Neural progenitor cell (in vitro differentiated cells): ENCODE measurements around the gene ATR. TPM values are rescaled to one million over a fixed set of nuclear protein-coding genes. Genes with fewer than 3 reads are reported as not detected.
A peak's percentile ranks its signal among the peaks of the same experiment; 100 is the strongest.

Experiments used
- DNase-seq: peaks from one replicate; pipeline ENCODE4 v3.0.0-alpha.2; 2016; ENCODE audit warnings: low spot score
- H2AFZ ChIP-seq: fragments of 200-600 bp; sonication (generic); replicated peaks from 2 replicates; pipeline ENCODE4 v1.6.1; 2016; ENCODE audit warnings: antibody characterized with exemption
- H3F3A ChIP-seq: fragments of 200-600 bp; sonication (generic); 2 replicates; pipeline ENCODE4 v1.6.1; 2016; ENCODE audit warnings: antibody characterized with exemption, low read depth
- H3K27ac ChIP-seq: fragments of 200-600 bp; sonication (generic); 2 replicates; pipeline ENCODE4 v1.5.1; 2016; ENCODE audit warnings: mild to moderate bottlenecking
- H3K27me3 ChIP-seq: fragments of 200-600 bp; sonication (generic); 2 replicates; pipeline ENCODE4 v1.6.1; 2016; ENCODE audit warnings: mild to moderate bottlenecking, moderate library complexity
- H3K36me3 ChIP-seq: fragments of 200-600 bp; sonication (generic); 2 replicates; pipeline ENCODE4 v1.5.1; 2016
- H3K4me1 ChIP-seq: fragments of 200-600 bp; sonication (generic); 2 replicates; pipeline ENCODE4 v1.6.1; 2016; ENCODE audit warnings: mixed run types
- H3K4me2 ChIP-seq: fragments of 200-600 bp; sonication (generic); 2 replicates; pipeline ENCODE4 v1.6.1; 2016
- H3K4me3 ChIP-seq: fragments of 200-600 bp; sonication (generic); 2 replicates; pipeline ENCODE4 v1.5.1; 2016
- H3K79me2 ChIP-seq: fragments of 200-600 bp; sonication (generic); 2 replicates; pipeline ENCODE4 v1.6.1; 2016; ENCODE audit warnings: low read depth
- H3K9ac ChIP-seq: fragments of 200-600 bp; sonication (generic); 2 replicates; pipeline ENCODE4 v1.6.1; 2016
- H3K9me3 ChIP-seq: fragments of 200-600 bp; sonication (generic); 2 replicates; pipeline ENCODE4 v1.5.1; 2016; ENCODE audit warnings: low read depth
- H4K20me1 ChIP-seq: fragments of 200-600 bp; sonication (generic); 2 replicates; pipeline ENCODE4 v1.6.1; 2016; ENCODE audit warnings: low read depth
- H3K27ac Mint-ChIP-seq: 3 replicates; pipeline ENCODE4 v1.8.0; 2021; ENCODE audit warnings: mixed read lengths
- H3K27me3 Mint-ChIP-seq: 2 replicates; pipeline ENCODE4 v1.8.0; 2022; ENCODE audit warnings: low read depth, mild to moderate bottlenecking, inconsistent platforms, moderate library complexity, mixed read lengths; ENCODE audit not compliant: insufficient read depth
- H3K36me3 Mint-ChIP-seq: 3 replicates; pipeline ENCODE4 v1.8.0; 2021; ENCODE audit warnings: mixed read lengths
- H3K4me1 Mint-ChIP-seq: 3 replicates; pipeline ENCODE4 v1.8.0; 2021; ENCODE audit warnings: mixed read lengths
- H3K4me3 Mint-ChIP-seq: 3 replicates; pipeline ENCODE4 v1.8.0; 2021; ENCODE audit warnings: mild to moderate bottlenecking, moderate library complexity, mixed read lengths
- H3K9me3 Mint-ChIP-seq: 3 replicates; pipeline ENCODE4 v1.8.0; 2020; ENCODE audit warnings: mixed read lengths
- EZH2 ChIP-seq: fragments of 200-600 bp; sonication (generic); IDR thresholded peaks from 2 replicates; pipeline ENCODE4 v1.6.1; 2017; ENCODE audit warnings: antibody characterized with exemption, mild to moderate bottlenecking, moderate library complexity
- EZH2phosphoT487 ChIP-seq: fragments of 200-600 bp; sonication (generic); IDR thresholded peaks from 2 replicates; pipeline ENCODE4 v1.6.1; 2017; ENCODE audit warnings: antibody characterized with exemption
- total RNA-seq: library from RNA; depleted of rRNA; stranded (reverse); fragments of >200 nt; gene quantifications from 2 replicates; pipeline ENCODE4 v1.2.3, GENCODE V29; 2015; ENCODE audit warnings: low replicate concordance
- TF ChIP-seq, protein P1 (sequence below): fragments of 200-600 bp; sonication (generic); IDR thresholded peaks from 2 replicates; pipeline ENCODE4 v1.5.1; 2017; ENCODE audit warnings: antibody characterized with exemption, mild to moderate bottlenecking

Gene ATR
- total RNA-seq, 1 donor from 2014 or later: 48.4 TPM

- Histone ChIP-seq H3K79me2 (no peaks in the 10 kb centered on the region), H3K27ac (no peak overlapping the region), H3K27me3 (no peaks in the 10 kb centered on the region), H3K4me2 (peak overlapping the region; percentile 17), H3K9ac (no peak overlapping the region), H3K9me3 (no peaks in the 10 kb centered on the region), H3K4me1 (peaks cover 13% of the 10 kb centered on the region), H4K20me1 (no peaks in the 10 kb centered on the region), H2AFZ (no peak overlapping the region), H3K4me3 (no peak overlapping the region), H3K36me3 (no peaks in the 10 kb centered on the region), H3F3A (no peaks in the 10 kb centered on the region)
- Mint-ChIP-seq H3K4me3 (no peak overlapping the region), H3K9me3 (no peaks in the 10 kb centered on the region), H3K36me3 (no peaks in the 10 kb centered on the region), H3K27ac (no peak overlapping the region), H3K27me3 (peaks cover 3% of the 10 kb centered on the region), H3K4me1 (no peaks in the 10 kb centered on the region)
- TF ChIP-seq EZH2phosphoT487 (no peak), EZH2 (no peak)
- TF ChIP-seq, protein P1, sequence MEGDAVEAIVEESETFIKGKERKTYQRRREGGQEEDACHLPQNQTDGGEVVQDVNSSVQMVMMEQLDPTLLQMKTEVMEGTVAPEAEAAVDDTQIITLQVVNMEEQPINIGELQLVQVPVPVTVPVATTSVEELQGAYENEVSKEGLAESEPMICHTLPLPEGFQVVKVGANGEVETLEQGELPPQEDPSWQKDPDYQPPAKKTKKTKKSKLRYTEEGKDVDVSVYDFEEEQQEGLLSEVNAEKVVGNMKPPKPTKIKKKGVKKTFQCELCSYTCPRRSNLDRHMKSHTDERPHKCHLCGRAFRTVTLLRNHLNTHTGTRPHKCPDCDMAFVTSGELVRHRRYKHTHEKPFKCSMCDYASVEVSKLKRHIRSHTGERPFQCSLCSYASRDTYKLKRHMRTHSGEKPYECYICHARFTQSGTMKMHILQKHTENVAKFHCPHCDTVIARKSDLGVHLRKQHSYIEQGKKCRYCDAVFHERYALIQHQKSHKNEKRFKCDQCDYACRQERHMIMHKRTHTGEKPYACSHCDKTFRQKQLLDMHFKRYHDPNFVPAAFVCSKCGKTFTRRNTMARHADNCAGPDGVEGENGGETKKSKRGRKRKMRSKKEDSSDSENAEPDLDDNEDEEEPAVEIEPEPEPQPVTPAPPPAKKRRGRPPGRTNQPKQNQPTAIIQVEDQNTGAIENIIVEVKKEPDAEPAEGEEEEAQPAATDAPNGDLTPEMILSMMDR: no peak
- DNase-seq: no peak
Observed at GRCh38 chr3:142624341-142625152, 46.0 kb upstream of the ATR start.

DNA sequence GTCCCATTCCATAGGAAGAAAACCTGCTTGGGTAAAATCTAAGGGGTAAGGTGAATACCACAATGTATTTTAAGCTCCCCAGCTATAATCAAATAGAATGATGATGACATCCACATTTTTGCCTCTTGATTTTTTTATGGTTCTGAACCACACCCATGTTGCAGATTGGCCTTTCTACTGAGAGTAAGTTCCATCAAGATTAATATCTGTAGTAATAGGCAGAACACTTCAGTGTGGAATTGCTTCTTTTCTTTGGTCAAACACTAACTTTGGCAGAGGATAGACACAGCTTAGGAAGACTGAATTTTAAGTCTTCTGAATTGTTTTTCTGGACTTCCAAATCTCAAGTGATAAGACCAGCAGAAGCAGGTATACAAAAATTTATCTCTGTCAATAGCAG is 44.7 kb upstream of the ATR start:
- Histone ChIP-seq H3K4me1 (peaks cover 13% of the 10 kb centered on the region), H3K9ac (no peak overlapping the region), H3K9me3 (no peaks in the 10 kb centered on the region), H3K27ac (no peak overlapping the region), H4K20me1 (no peaks in the 10 kb centered on the region), H3K4me3 (no peak overlapping the region), H3K79me2 (no peaks in the 10 kb centered on the region), H3K36me3 (no peaks in the 10 kb centered on the region), H3K27me3 (no peaks in the 10 kb centered on the region), H3K4me2 (no peak overlapping the region), H2AFZ (no peak overlapping the region), H3F3A (no peaks in the 10 kb centered on the region)
- Mint-ChIP-seq H3K36me3 (no peaks in the 10 kb centered on the region), H3K9me3 (no peaks in the 10 kb centered on the region), H3K4me3 (no peak overlapping the region), H3K4me1 (no peaks in the 10 kb centered on the region), H3K27me3 (peaks cover 3% of the 10 kb centered on the region), H3K27ac (no peak overlapping the region)
- no peak for DNase-seq
- no peak for TF ChIP-seq EZH2phosphoT487

- no peaks in the 10 kb centered on the region for H3K4me1 Mint-ChIP-seq
- H3K27ac Mint-ChIP-seq: no peak overlapping the region
- H3K36me3 Mint-ChIP-seq: no peaks in the 10 kb centered on the region
- Histone ChIP-seq H3K4me3 (no peak overlapping the region), H3K79me2 (no peaks in the 10 kb centered on the region), H3K4me2 (no peak overlapping the region), H2AFZ (no peak overlapping the region), H3K36me3 (no peaks in the 10 kb centered on the region), H3K27me3 (no peaks in the 10 kb centered on the region), H3K4me1 (peaks cover 13% of the 10 kb centered on the region), H4K20me1 (no peaks in the 10 kb centered on the region), H3K9ac (no peak overlapping the region), H3K27ac (no peak overlapping the region), H3F3A (no peaks in the 10 kb centered on the region), H3K9me3 (no peaks in the 10 kb centered on the region)
- no peak overlapping the region for H3K4me3 Mint-ChIP-seq
- TF ChIP-seq, protein P1: no peak
- TF ChIP-seq EZH2: no peak
- no peak for TF ChIP-seq EZH2phosphoT487
- H3K9me3 Mint-ChIP-seq: no peaks in the 10 kb centered on the region
- peaks cover 3% of the 10 kb centered on the region for H3K27me3 Mint-ChIP-seq
- DNase-seq: no peak
Observed at GRCh38 chr3:142622405-142622804, 43.9 kb upstream of the ATR start.

DNA sequence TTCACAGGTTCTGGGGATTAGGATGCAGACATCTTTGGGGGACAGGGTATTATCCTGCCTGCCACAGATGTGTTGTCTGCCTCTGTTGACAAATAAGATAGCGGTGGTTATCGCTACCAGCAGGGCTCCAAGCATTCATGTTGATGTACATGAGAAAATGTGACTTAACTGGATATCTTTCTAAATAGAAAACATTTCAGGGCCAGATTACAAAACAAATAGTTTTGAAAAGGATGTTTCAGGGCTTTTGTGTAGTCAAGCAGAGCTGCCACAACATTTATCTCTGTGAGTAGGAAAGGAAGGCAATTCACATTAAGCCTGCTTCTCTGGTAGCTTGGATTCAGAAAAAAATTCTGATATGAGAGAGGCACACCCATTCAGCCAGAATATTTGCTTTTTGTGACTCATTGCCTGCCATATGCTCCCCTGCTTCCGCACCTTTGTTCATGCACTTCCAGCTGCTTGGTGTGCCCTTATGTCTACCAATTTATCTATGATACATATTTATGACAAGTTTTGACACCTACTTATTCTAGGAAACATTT is 40.5 kb upstream of the ATR start:
- Mint-ChIP-seq H3K27ac (no peak overlapping the region), H3K9me3 (no peaks in the 10 kb centered on the region), H3K36me3 (no peaks in the 10 kb centered on the region), H3K27me3 (no peaks in the 10 kb centered on the region), H3K4me3 (no peak overlapping the region), H3K4me1 (no peaks in the 10 kb centered on the region)
- peaks cover 3% of the 10 kb centered on the region for H3K4me1 ChIP-seq
- no peak overlapping the region for H3K9ac ChIP-seq
- TF ChIP-seq EZH2 (no peak), EZH2phosphoT487 (no peak)
- TF ChIP-seq, protein P1: no peak
- no peaks in the 10 kb centered on the region for H3K9me3 ChIP-seq
- H3K36me3 ChIP-seq: no peaks in the 10 kb centered on the region
- H3K27me3 ChIP-seq: no peaks in the 10 kb centered on the region
- H3F3A ChIP-seq: no peaks in the 10 kb centered on the region
- no peak for DNase-seq
- no peak overlapping the region for H3K27ac ChIP-seq
- no peak overlapping the region for H3K4me2 ChIP-seq
- no peak overlapping the region for H2AFZ ChIP-seq
- no peaks in the 10 kb centered on the region for H4K20me1 ChIP-seq
- no peaks in the 10 kb centered on the region for H3K79me2 ChIP-seq
- H3K4me3 ChIP-seq: no peak overlapping the region
